ENCODE measurements around the gene RDH5. TPM values are rescaled to one million over a fixed set of nuclear protein-coding genes. Genes with fewer than 3 reads are reported as not detected.
A peak's percentile ranks its signal among the peaks of the same experiment; 100 is the strongest.

Gene RDH5
- total RNA-seq, 1 donor from 2014 or later, result 10.6 TPM

- H3K27ac ChIP-seq, result peak overlapping the region; percentile 94
These were observed 822 bp upstream of the RDH5 start for GRCh38 chr12:55719371-55719770.

GRCh38 chr12:55720894-55721444 lies 776 bp downstream of the RDH5 start:
- Histone ChIP-seq H3K4me3 (no peak overlapping the region), H3K36me3 (peaks cover 0 to 19% of the 10 kb centered on the region in 2 donors), H3K27ac (peak overlapping the region; percentile 94), H3K4me1 (peaks cover 62% of the 10 kb centered on the region), H3K27me3 (no peaks in the 10 kb centered on the region), H3K9me3 (no peaks in the 10 kb centered on the region)
- TF ChIP-seq POLR2A (IDR thresholded peaks at IDR 0.05) (no peak), POLR2AphosphoS5 (IDR thresholded peaks at IDR 0.05; ENCODE audit: insufficient read depth in 1 of 2, low read depth in 1 of 2) (peak in 1 of 2 donors; percentile 62), CTCF (IDR thresholded peaks at IDR 0.05) (peak in 2 of 3 experiments; percentile 13 to 46)
- no peak for DNase-seq (ENCODE audit: extremely low spot score in 2 of 2)
- intact Hi-C loops (cut with DNase I), result no loop called here

More at GRCh38 chr12:55719371-55719770, 822 bp upstream of the RDH5 start:
- TF ChIP-seq POLR2AphosphoS5 (IDR thresholded peaks at IDR 0.05; ENCODE audit: insufficient read depth in 1 of 2, low read depth in 1 of 2) (no peak), CTCF (IDR thresholded peaks at IDR 0.05) (no peak), POLR2A (IDR thresholded peaks at IDR 0.05) (no peak)
- H3K9me3 ChIP-seq, result no peaks in the 10 kb centered on the region
- peaks cover 0 to 5% of the 10 kb centered on the region in 2 donors for H3K36me3 ChIP-seq
- intact Hi-C loops (cut with DNase I), result no loop called here
- no peak for DNase-seq (ENCODE audit: extremely low spot score in 2 of 2)
- no peaks in the 10 kb centered on the region for H3K27me3 ChIP-seq
- peaks cover 60% of the 10 kb centered on the region for H3K4me1 ChIP-seq
- no peak overlapping the region for H3K4me3 ChIP-seq

- peak overlapping the region; percentile 94 for H3K27ac ChIP-seq
These were observed 1.5 kb downstream of the RDH5 start for GRCh38 chr12:55721601-55722213.

GRCh38 chr12:55722948-55723347 lies 2.8 kb downstream of the RDH5 start:
- no peak overlapping the region for H3K4me3 ChIP-seq
- H3K9me3 ChIP-seq, result no peaks in the 10 kb centered on the region
- H3K27ac ChIP-seq, result peak overlapping the region; percentile 20
- peaks cover 0 to 24% of the 10 kb centered on the region in 2 donors for H3K36me3 ChIP-seq
- no peak for TF ChIP-seq POLR2A (IDR thresholded peaks at IDR 0.05)
- no peak for TF ChIP-seq POLR2AphosphoS5 (IDR thresholded peaks at IDR 0.05; ENCODE audit: insufficient read depth in 1 of 2, low read depth in 1 of 2)
- TF ChIP-seq CTCF (IDR thresholded peaks at IDR 0.05), result no peak
- no peaks in the 10 kb centered on the region for H3K27me3 ChIP-seq
- H3K4me1 ChIP-seq, result peaks cover 67% of the 10 kb centered on the region
- intact Hi-C loops (cut with DNase I), result no loop called here
- no peak for DNase-seq (ENCODE audit: extremely low spot score in 2 of 2)

More at GRCh38 chr12:55721601-55722213, 1.5 kb downstream of the RDH5 start:
- intact Hi-C loops (cut with DNase I), result no loop called here
- H3K36me3 ChIP-seq, result peaks cover 0 to 24% of the 10 kb centered on the region in 2 donors
- no peak for TF ChIP-seq CTCF (IDR thresholded peaks at IDR 0.05)
- TF ChIP-seq POLR2AphosphoS5 (IDR thresholded peaks at IDR 0.05; ENCODE audit: insufficient read depth in 1 of 2, low read depth in 1 of 2), result no peak
- no peak for TF ChIP-seq POLR2A (IDR thresholded peaks at IDR 0.05)
- peaks cover 67% of the 10 kb centered on the region for H3K4me1 ChIP-seq
- DNase-seq (ENCODE audit: extremely low spot score in 2 of 2), result no peak
- no peak overlapping the region for H3K4me3 ChIP-seq
- H3K9me3 ChIP-seq, result no peaks in the 10 kb centered on the region
- H3K27me3 ChIP-seq, result no peaks in the 10 kb centered on the region

All from vagina (tissue), 2 donors.